ENCODE data around the gene PTTG1. TPM values are rescaled to one million over a fixed set of nuclear protein-coding genes. Genes with fewer than 3 reads are reported as not detected.

PTTG1 gene
- total and polyA plus RNA-seq, 9 of the 15 experiments (the other 6 are each of a cell fraction or from before 2014, with no cell fraction given): 193 to 1,088 (median 349) TPM

GRCh38 chr5:160469156-160470144 is 47.8 kb downstream of the PTTG1 start:
- ATAC-seq: no peak
- no peaks in the 10 kb centered on the region for H3K36me3 ChIP-seq (ENCODE audit: control insufficient read depth, insufficient read depth, low read length)
- intact Hi-C loops (cut with micrococcal nuclease): no loop called here
- H3K4me3 ChIP-seq: no peak overlapping the region
- H4K20me1 ChIP-seq (replicated peaks; ENCODE audit: control insufficient read depth, insufficient read depth, low read length): no peaks in the 10 kb centered on the region
- no peaks in the 10 kb centered on the region for H3K9me1 ChIP-seq (ENCODE audit: control insufficient read depth, insufficient read depth, low read length)
- ChIA-PET POLR2A (interaction anchor here (0.9 kb wide), 1 partner anchor 11 kb away, joined by 3 read pairs; no protein-coding TSS in a partner anchor), CTCF (ENCODE audit: low intra/inter-chr PET ratio) (no interaction called here)
- H3K27me3 ChIP-seq (ENCODE audit: control insufficient read depth in 2 of 2, insufficient read depth in 2 of 2, low read length in 2 of 2): peaks cover 7 to 10% of the 10 kb centered on the region in 2 experiments; a peak in 4 of 5 replicates
- peaks cover 0 to 4% of the 10 kb centered on the region in 2 experiments; a peak in 1 of 5 replicates for H3K4me1 ChIP-seq (replicated peaks in 1 of 2; ENCODE audit: control insufficient read depth in 2 of 2, insufficient read depth in 2 of 2, low read length in 2 of 2)
- in situ Hi-C loops (cut with MboI): no loop called here
- no peak overlapping the region for H2AFZ ChIP-seq (ENCODE audit: low read depth, low read length)
- BruUV-seq (replicated peaks): no TSS peak
- FAIRE-seq: no peak
- no peak overlapping the region for H3K27ac ChIP-seq (ENCODE audit: extremely low read depth, low read depth, low read length)
- DNase-seq (ENCODE audit: extremely low read depth in 1 of 4, low spot score in 3 of 4): no peak
- H3K9ac ChIP-seq (ENCODE audit: insufficient read depth in 1 of 2, low read depth in 2 of 2, low read length in 2 of 2): no peak overlapping the region
- H3K79me2 ChIP-seq (ENCODE audit: control insufficient read depth, insufficient read depth, low read length): no peaks in the 10 kb centered on the region
- WGBS (ENCODE audit: insufficient coverage, low coverage, missing lambda C conversion rate): 4% methylated on average over 20 of the region's 20 CpGs
- no peak overlapping the region for H3K4me2 ChIP-seq (ENCODE audit: insufficient read depth, low read length)
- no peaks in the 10 kb centered on the region for H3K9me3 ChIP-seq (replicated peaks; ENCODE audit: control insufficient read depth, insufficient read depth, low read depth, low read length)
- TF ChIP-seq NR3C1 (CRISPR knock-in tag; IDR thresholded peaks at IDR 0.05): no peak
- TF ChIP-seq RNF219 (CRISPR knock-in tag; IDR thresholded peaks at IDR 0.05): no peak
- TF ChIP-seq ZNF165 (CRISPR knock-in tag; IDR thresholded peaks at IDR 0.05; ENCODE audit: borderline replicate concordance): no peak
- no peak for TF ChIP-seq CREB3L1 (IDR thresholded peaks at IDR 0.05; ENCODE audit: borderline replicate concordance, low read depth)
- no peak for TF ChIP-seq KLF13 (tag; IDR thresholded peaks at IDR 0.05; ENCODE audit: borderline replicate concordance, low read depth)
- TF ChIP-seq ZBTB9 (CRISPR knock-in tag; IDR thresholded peaks at IDR 0.05): no peak
- no peak for TF ChIP-seq SRF (CRISPR knock-in tag; IDR thresholded peaks at IDR 0.05)
- TF ChIP-seq HOXB6 (CRISPR knock-in tag; IDR thresholded peaks at IDR 0.05; ENCODE audit: borderline replicate concordance): no peak
- no peak for TF ChIP-seq E2F8 (IDR thresholded peaks at IDR 0.05; ENCODE audit: low read depth, partially characterized antibody)
- TF ChIP-seq PURB (CRISPR knock-in tag; IDR thresholded peaks at IDR 0.05; ENCODE audit: low read depth): no peak

All from K562 (cell line).